GM18951 (cell line): ENCODE results near the gene HSDL1.
"Not testable (repeated sequence)": the region's sequence is repeated elsewhere in the genome, so short reads cannot be mapped to it uniquely, and the experiment has no call there.

ENCODE experiments used
- POLR2A ChIP-seq: IDR thresholded peaks from 4 replicates; pipeline ENCODE4 v1.6.1; 2011; ENCODE audit warnings: mild to moderate bottlenecking; ENCODE audit not compliant: insufficient read length, insufficient read depth; ENCODE audit errors: extremely low read depth
- in situ Hi-C: fragments of 300-500 bp; cut with MboI; formaldehyde crosslinking; loops from one replicate; pipeline ENCODE4 v1.12.0; 2022; ENCODE audit warnings: low sequenced_read_pairs, mixed read lengths, inconsistent platforms; ENCODE audit not compliant: unreplicated experiment

Gene HSDL1

DNA sequence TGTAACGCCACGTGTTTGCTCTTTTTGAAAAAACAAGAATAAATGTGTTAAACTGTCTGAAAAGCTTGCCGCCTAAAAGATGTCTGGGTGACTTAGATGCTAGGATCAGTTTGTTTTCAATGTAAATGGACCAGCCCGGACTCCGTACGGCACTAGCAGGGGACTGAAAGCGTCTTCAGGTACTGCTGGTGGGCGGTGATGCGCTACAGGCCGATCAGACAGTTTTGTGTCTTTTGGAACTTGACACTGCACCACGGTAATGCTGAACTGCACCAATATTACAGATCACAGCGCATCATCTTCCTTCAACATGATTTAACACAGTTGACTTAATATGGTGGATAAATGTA lies 27.5 kb downstream of the HSDL1 start:
- in situ Hi-C loops: no loop called here
- TF ChIP-seq POLR2A: no peak

DNA sequence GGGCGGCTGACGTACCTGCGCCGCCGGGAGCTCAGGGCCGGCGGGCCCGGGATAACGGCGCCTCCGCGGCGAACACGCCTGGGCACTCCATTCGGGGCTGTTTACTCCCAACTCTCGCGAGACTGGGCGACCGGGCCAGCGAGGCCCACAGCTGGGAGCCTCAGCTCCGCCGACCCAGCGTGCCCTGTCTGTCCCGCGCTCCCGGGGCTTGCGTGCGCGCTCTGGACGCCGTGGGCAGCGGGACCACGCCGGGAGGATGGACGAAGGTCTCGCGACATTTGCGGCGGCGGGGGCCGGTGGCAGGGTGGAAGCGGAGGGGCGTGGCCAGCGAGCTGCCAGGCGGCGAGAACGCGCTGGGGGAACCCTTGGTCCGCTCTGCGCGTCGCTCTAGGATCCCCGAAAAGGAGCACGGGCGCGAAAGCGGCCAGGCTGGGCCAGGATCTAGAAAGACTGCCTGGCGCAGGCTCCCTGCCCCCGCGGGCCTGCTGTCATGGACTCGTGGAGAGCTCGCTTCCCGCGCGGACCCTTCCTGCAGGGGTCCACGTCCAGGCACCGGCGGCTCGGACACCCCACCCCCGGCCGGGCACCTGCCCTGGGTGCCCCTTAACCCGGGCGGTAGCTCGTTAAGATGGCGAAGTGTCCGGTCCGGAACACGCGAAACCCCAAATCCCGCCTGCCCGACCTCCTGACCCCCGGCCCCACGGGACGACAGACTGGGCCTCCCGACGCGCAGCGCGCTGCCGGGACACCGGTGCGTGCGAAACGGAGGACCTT lies 28.1 kb downstream of the HSDL1 start, which contains the start of gene MBTPS1:
Gene MBTPS1, minus strand, starts transcription at position 223 of the 774 bp plus-strand sequence. CDS start 15,159 bp downstream, outside the sequence.
- in situ Hi-C loops: no loop called here
- TF ChIP-seq POLR2A: peak; percentile 84

DNA sequence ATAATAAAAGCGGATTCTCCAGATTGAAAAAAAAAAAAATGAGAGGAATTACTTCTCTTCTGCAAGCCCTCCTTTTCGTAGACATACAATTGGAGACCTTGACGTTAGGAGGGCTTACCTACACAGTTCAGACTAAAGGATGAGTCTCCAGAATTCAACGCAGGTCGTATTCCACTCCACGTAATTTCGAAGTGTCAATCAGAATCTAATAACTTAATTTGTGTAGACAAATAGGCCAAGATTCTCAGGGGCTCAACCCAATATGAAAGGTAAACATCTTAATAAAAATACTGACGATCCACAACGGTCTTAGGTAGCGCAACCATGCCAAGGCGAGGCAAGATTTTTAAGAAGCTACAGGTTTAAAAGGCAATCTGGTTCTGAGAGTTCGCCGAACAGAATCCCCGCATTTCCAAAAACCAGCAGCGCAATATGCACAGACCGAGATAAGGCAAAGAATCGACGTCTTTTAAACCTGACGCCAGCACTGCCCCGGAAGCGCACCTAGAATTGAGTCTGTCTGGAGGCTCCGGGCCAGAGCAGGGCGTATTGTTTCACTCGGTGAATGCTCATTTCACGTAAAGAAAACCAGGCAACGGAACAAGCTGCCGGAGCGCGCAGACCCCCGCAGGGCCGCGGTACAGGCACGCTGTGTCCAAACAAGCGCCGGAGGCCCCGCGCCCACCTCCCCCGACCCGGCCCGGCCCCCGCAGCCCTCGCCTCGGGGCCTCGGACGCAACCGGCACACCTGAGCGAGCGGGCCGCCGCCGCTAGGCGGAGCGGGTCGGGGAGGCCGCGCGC lies 28.9 kb downstream of the HSDL1 start:
- TF ChIP-seq POLR2A: no peak
- in situ Hi-C loops: no loop called here

DNA sequence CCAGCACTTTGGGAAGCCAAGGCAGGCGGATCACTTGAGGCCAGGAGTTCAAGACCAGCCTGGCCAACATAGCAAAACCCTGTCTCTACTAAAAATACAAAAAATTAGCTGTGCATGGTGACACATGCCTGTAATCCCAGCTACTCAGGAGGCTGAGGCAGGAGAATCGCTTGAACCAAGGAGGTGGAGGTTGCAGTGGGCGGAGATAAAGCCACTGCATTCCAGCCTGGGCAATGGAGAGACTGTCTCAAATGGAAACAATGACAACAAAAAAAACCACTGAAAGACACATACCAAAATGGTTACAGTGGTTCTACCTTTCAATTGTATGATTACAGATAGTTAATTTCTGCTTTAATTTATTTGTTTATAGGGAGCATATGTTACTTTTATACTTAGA lies 33.0 kb downstream of the HSDL1 start:
- in situ Hi-C loops: not testable (repeated sequence)

DNA sequence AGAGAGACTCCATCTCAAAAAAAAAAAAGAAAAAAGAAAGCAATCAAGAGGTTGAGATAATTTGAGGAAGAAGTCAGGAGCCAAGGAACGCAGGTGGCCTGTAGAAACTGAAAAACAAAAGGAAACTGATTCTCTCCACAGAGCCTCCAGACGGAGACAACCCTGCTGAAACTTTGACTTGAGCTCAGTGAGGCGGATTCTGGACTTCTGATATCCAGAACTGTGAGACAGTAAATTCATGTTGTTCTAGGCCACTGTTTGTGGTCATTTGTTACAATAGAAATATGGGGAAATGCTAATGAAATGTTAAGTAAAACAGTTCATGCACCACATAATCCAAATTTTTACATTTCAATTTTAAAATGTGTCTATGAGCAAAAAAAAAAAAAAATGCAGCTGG lies 33.5 kb downstream of the HSDL1 start:
- in situ Hi-C loops: no loop called here
- no peak for TF ChIP-seq POLR2A

DNA sequence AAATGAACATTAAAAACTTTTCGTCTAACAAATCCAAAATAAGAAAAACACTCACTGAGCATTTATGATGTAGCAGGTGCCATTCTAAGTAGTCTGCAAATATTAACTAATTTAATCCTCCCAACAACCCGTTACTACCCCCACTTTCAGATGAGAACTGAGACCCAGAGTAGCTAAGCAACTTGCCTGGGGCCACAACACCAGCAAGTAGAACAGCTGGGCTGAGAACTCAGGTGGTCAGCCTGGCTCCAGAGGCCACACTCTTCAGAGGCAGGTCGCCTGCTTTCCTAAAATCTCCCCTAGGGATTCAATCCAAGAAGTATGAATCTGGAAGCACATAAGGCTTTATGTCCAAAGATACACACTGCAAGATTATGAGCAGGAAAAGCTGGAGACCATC lies 34.5 kb downstream of the HSDL1 start:
- in situ Hi-C loops: no loop called here
- TF ChIP-seq POLR2A: no peak

DNA sequence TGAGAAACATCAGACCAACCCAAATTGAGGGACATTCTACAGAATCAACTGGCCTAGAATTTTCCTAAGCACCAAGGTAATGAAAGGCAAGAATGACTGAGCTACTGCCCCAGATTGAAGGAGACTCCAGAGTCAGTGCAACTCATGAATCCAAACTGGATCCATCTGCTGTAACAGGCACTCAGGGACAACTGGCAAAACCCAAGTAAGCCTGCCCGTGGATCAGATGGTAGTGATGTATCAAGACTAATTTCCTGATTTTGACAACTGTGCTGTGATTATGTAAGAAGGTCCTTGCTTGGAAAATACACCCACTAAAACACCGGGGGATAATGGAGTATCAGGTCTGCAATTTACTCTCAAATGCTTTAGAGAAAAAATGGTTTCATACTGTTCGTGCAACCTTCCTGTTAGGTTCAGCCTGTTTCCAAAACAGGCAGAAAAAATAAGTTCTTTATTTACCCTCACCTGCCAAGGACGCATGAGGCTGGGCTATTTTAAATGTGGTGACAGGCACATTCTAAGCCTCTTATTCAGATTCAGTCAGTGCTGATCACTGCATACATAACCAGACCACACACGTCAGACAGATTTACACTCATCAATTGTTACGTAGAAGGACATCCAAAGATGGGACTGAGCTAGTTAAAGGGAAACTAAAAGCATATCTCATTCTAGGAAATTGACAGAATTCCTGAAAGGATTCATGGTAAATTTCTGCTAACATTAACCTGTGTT lies 35.2 kb downstream of the HSDL1 start:
- TF ChIP-seq POLR2A: no peak
- in situ Hi-C loops: no loop called here

DNA sequence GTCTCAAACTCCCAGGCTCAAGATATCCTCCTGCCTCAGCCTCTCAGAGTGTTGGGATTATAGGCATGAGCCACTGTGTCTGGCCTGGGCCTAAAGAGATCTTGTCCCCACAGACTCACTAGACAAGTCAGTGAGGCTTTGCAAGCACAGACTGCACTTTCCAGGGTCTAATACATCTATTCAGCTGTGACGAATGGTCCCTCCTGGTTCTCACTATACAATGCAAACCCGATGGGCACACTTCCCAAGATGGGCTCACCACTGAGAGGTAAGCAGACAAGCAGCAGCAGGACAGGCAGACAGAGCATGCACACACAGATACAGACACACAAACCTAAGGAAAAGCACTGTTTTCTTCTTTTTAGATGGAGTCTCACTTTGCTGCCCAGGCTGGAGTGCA lies 37.1 kb downstream of the HSDL1 start:
- in situ Hi-C loops: no loop called here
- no peak for TF ChIP-seq POLR2A

DNA sequence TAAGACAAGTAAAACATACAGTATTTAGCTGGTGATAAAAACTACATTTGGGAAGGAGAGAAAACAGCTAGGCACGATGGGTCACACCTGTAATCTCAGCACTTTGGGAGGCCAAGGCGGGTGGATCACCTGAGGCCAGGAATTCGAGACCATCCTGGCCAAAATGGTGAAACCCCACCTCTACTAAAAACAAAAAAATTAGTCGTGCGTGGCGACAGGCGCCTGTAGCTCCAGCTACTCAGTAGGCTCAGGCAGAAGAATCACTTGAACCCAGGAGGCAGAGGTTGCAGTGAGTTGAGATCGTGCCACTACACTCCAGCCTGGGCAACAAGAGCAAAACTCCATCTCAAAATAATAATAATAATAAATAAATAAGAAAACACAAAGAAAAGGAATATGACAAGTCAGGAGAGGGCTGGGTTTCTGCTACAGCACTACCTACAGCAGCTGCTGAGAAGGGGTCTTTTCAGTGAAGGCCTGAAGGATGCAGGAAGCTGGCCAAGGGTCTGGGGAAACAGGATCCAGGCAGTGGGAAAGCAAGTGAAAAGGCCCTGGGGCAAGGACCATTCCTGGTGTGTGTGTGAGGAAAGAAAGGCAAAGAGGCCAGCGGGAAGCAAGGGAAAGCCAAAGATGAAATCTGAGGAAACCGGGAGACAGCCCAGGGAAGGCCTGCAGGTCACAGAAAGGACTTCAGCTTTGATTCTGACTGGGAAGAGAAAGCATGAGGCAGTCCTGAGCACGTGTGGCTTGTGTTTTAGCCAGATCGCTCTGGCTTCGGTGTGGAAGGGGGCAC lies 38.8 kb downstream of the HSDL1 start:
- no peak for TF ChIP-seq POLR2A
- in situ Hi-C loops: no loop called here

DNA sequence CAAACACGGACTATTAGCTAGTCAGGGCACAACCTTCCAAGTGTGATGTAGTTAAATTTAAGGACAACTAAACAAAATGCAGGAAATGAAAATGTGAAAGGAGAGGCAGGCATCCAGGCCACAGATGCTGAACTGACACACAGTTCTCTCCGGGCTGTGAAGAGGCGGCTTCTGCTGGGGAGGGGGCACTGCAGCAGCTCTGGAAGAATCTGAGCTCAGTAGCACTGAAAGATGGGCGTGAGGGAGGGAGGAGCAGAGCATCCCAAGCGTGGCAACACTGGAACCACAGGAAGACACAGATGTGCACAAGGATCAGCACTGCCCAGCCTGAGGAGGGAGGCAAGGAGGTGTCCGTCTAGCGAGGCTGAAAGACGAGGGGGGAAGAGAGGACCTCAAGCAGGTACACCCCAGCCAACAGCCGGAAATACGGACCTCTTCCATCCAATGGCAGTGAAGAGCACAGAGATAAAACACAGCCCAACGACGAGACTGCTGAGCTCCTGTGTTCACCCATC lies 39.6 kb downstream of the HSDL1 start:
- in situ Hi-C loops: no loop called here
- no peak for TF ChIP-seq POLR2A

DNA sequence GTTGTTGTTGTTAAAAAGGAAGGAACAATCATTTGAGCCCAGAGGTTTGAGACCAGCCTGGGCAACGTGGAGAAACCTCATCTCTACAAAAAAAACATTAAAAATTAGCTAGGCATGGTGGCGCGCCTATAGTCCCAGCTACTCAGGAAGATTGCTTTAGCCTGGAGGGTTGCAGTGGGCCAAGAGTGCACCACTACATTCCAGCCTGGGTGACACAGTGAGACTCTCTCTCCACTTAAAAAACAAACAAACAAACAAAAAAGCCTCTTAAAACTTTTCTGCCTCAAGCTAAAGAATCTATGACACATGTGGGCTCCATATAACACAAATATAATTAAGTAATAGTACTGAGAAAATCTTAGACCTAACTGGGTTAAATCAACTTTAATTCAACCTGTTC lies 40.7 kb downstream of the HSDL1 start:
- in situ Hi-C loops: no loop called here
- TF ChIP-seq POLR2A: no peak

DNA sequence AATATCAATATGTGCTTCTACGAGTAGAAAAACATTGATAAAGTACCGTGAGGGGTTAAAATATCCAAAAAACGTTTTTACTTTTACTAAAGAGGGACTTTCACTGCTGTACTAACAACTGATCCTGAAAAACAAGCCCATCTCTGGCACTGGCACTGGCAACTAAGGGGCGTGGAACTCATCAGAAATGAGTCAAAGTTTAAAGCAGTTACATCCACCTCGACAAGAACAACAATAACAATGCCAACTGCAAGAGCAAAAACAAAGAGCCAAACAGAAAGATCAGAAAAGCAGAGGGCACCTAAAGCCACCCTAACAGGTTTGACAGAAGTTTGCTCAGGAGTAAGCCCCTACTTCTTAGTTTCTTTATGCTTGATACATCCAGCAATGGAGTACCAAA lies 41.3 kb downstream of the HSDL1 start:
- in situ Hi-C loops: no loop called here

DNA sequence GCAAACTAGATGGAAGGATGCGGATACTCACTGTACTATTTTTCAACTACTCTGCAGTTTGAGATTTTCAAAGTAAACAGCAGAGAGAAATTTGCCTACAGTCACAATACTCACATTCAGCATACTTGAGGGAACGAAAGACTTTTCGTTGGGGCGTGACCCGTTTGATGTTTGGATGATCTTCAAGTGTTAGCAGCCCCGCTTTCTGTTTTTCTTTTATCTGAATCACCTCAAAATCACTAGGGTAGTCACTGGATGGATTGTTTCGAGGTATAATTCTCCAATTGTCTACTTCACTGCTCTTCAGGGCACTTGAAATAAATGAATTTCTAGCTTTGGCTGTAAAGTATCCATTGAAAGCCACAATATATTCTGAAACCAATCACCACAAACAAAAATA lies 46.0 kb downstream of the HSDL1 start:
- TF ChIP-seq POLR2A: no peak
- in situ Hi-C loops: no loop called here

More for the DNA sequence above, 41.3 kb downstream of the HSDL1 start:
- TF ChIP-seq POLR2A: no peak
